Right lobe of liver (tissue), 4 donors: ENCODE data around the gene FTL.

Source experiments
- CTCF ChIP-seq, 4 donors: fragments of 200-600 bp in 3 of 4; fragments of 450-650 bp in 1 of 4; IDR thresholded peaks; one replicate each; pipeline versions ENCODE4 v1.5.1 to v1.8.0; 2016 to 2022; ENCODE audit warnings: antibody characterized with exemption in 4 of 4, mild to moderate bottlenecking in 2 of 4
- POLR2A ChIP-seq: fragments of 450-650 bp; IDR thresholded peaks from one replicate; pipeline ENCODE4 v1.6.1; 2017; ENCODE audit warnings: antibody characterized with exemption, mild to moderate bottlenecking
- donor health status: DM: no; HTN: no; CAD: no.
- donor health status: DM: no; HTN: no; CAD: no.
- donor health status: DM: no; HTN: yes; CAD: no.

- TF ChIP-seq CTCF (IDR thresholded peaks at IDR 0.05) (no peak), POLR2A (no peak)
Measured at GRCh38 chr19:48953990-48954594, 11.0 kb upstream of the FTL start.
